Vagina (tissue), 2 donors: Measurements from ENCODE around the gene TCF25. TPM values are rescaled to one million over a fixed set of nuclear protein-coding genes. Genes with fewer than 3 reads are reported as not detected.
"Not testable (repeated sequence)": the region's sequence is repeated elsewhere in the genome, so short reads cannot be mapped to it uniquely, and the experiment has no call there.

ENCODE experiments used
- DNase-seq, 2 donors: peaks; one replicate each; pipeline ENCODE4 v3.0.0-alpha.2; 2017; ENCODE audit errors: extremely low spot score in 2 of 2
- H3K27ac ChIP-seq: fragments of 200-600 bp; sonication (generic); one replicate; pipeline ENCODE4 v1.5.1; 2019
- H3K27me3 ChIP-seq: fragments of 200-600 bp; sonication (generic); one replicate; pipeline ENCODE4 v1.5.1; 2019
- H3K36me3 ChIP-seq, 2 donors: fragments of 200-600 bp; sonication (generic); one replicate each; pipeline ENCODE4 v1.5.1; 2017 to 2019
- H3K4me1 ChIP-seq: fragments of 200-600 bp; sonication (generic); one replicate; pipeline ENCODE4 v1.5.1; 2019
- H3K4me3 ChIP-seq, 2 donors: fragments of 200-600 bp; sonication (generic); 1 replicate in 1 of 2; 2 replicates in 1 of 2; pipeline ENCODE4 v1.5.1; 2016 to 2019
- H3K9me3 ChIP-seq: fragments of 200-600 bp; sonication (generic); one replicate; pipeline ENCODE4 v1.5.1; 2019
- CTCF ChIP-seq, 3 experiments: fragments of 450-650 bp in 2 of 3; fragments of 200-600 bp in 1 of 3; sonication (generic) in 1 of 3; IDR thresholded peaks; one replicate each; pipeline ENCODE4 v1.5.1; 2017 to 2019; ENCODE audit warnings: antibody characterized with exemption in 3 of 3, mild to moderate bottlenecking in 2 of 3, moderate library complexity in 2 of 3
- POLR2A ChIP-seq, 2 donors: fragments of 450-650 bp; IDR thresholded peaks; one replicate each; pipeline ENCODE4 v1.6.1; 2017; ENCODE audit warnings: antibody characterized with exemption in 2 of 2, mild to moderate bottlenecking in 2 of 2, moderate library complexity in 2 of 2
- POLR2AphosphoS5 ChIP-seq, 2 donors: sonication (generic); formaldehyde crosslinking; IDR thresholded peaks; one replicate each; pipeline ENCODE4 v1.9.0; 2017; ENCODE audit warnings: antibody characterized with exemption in 2 of 2, mild to moderate bottlenecking in 2 of 2, low read depth in 1 of 2; ENCODE audit not compliant: insufficient read depth in 1 of 2
- intact Hi-C: fragments of 100-400 bp; cut with DNase I; formaldehyde crosslinking; loops from one replicate; pipeline ENCODE4 v1.15.1; 2023
- total RNA-seq: library from RNA; depleted of rRNA; stranded (reverse); fragments of >200 nt; gene quantifications from one replicate; pipeline ENCODE4 v1.2.3, GENCODE V29; 2016

TCF25 gene
- total RNA-seq, 1 donor from 2014 or later, result 132 TPM

GRCh38 chr16:89912627-89913026 lies 39.2 kb downstream of the TCF25 start:
- TF ChIP-seq POLR2AphosphoS5 (IDR thresholded peaks at IDR 0.05; ENCODE audit: insufficient read depth in 1 of 2, low read depth in 1 of 2) (no peak), CTCF (IDR thresholded peaks at IDR 0.05) (no peak), POLR2A (IDR thresholded peaks at IDR 0.05) (no peak)
- no peaks in the 10 kb centered on the region for H3K9me3 ChIP-seq
- no peak for DNase-seq
- intact Hi-C loops, result no loop called here
- H3K4me1 ChIP-seq, result peaks cover 13% of the 10 kb centered on the region
- H3K27ac ChIP-seq, result no peak overlapping the region
- no peak overlapping the region for H3K4me3 ChIP-seq
- H3K27me3 ChIP-seq, result no peaks in the 10 kb centered on the region
- H3K36me3 ChIP-seq, result peaks cover 0 to 24% of the 10 kb centered on the region in 2 donors

- Histone ChIP-seq H3K9me3 (no peaks in the 10 kb centered on the region), H3K27ac (no peak overlapping the region), H3K36me3 (peaks cover 0 to 13% of the 10 kb centered on the region in 2 donors), H3K4me3 (no peak overlapping the region), H3K27me3 (no peaks in the 10 kb centered on the region), H3K4me1 (peaks cover 23% of the 10 kb centered on the region)
- TF ChIP-seq CTCF (IDR thresholded peaks at IDR 0.05) (no peak), POLR2AphosphoS5 (IDR thresholded peaks at IDR 0.05; ENCODE audit: insufficient read depth in 1 of 2, low read depth in 1 of 2) (peak in 1 of 2 donors; percentile 30), POLR2A (IDR thresholded peaks at IDR 0.05) (no peak)
- intact Hi-C loops, result no loop called here
- no peak for DNase-seq
Measured at GRCh38 chr16:89913408-89914387, 40.3 kb downstream of the TCF25 start.

GRCh38 chr16:89914642-89915285 lies 41.4 kb downstream of the TCF25 start:
- H3K4me3 ChIP-seq, H3K27me3 ChIP-seq, intact Hi-C loops, DNase-seq, H3K9me3 ChIP-seq, H3K27ac ChIP-seq: not testable (repeated sequence)
- Histone ChIP-seq H3K4me1 (peaks cover 27% of the 10 kb centered on the region), H3K36me3 (peaks cover 0 to 11% of the 10 kb centered on the region in 2 donors)

GRCh38 chr16:89915303-89916232 lies 42.2 kb downstream of the TCF25 start:
- peaks cover 20% of the 10 kb centered on the region for H3K4me1 ChIP-seq
- no peak for DNase-seq
- H3K36me3 ChIP-seq, result peaks cover 0 to 10% of the 10 kb centered on the region in 2 donors
- no peak overlapping the region for H3K4me3 ChIP-seq
- H3K9me3 ChIP-seq, result no peaks in the 10 kb centered on the region
- no peaks in the 10 kb centered on the region for H3K27me3 ChIP-seq
- no peak overlapping the region for H3K27ac ChIP-seq
- TF ChIP-seq POLR2A (IDR thresholded peaks at IDR 0.05) (no peak), CTCF (IDR thresholded peaks at IDR 0.05) (no peak), POLR2AphosphoS5 (IDR thresholded peaks at IDR 0.05; ENCODE audit: insufficient read depth in 1 of 2, low read depth in 1 of 2) (no peak)
- intact Hi-C loops, result no loop called here
